Ascending aorta (tissue), 2 donors: ENCODE results near the gene RNU1-2. TPM values are rescaled to one million over a fixed set of nuclear protein-coding genes. Genes with fewer than 3 reads are reported as not detected.

ENCODE experiments used
- DNase-seq, 2 donors: peaks; one replicate each; pipeline ENCODE4 v3.0.0-alpha.2; 2019; ENCODE audit warnings: low spot score in 2 of 2
- H3K27ac ChIP-seq, 2 donors: fragments of 200-600 bp; sonication (generic); one replicate each; pipeline ENCODE4 v1.5.1; 2016 to 2017; ENCODE audit warnings: mild to moderate bottlenecking in 1 of 2
- H3K27me3 ChIP-seq: fragments of 200-600 bp; sonication (generic); one replicate; pipeline ENCODE4 v1.5.1; 2017
- H3K36me3 ChIP-seq, 2 donors: fragments of 200-600 bp; sonication (generic); one replicate each; pipeline ENCODE4 v1.5.1; 2016
- H3K4me1 ChIP-seq, 2 donors: fragments of 200-600 bp; sonication (generic); one replicate each; pipeline ENCODE4 v1.5.1; 2016 to 2017; ENCODE audit warnings: mild to moderate bottlenecking in 1 of 2
- H3K4me3 ChIP-seq, 2 donors: fragments of 200-600 bp; sonication (generic); one replicate each; pipeline ENCODE4 v1.5.1; 2016 to 2017; ENCODE audit warnings: mild to moderate bottlenecking in 1 of 2
- H3K9me3 ChIP-seq, 2 donors: fragments of 200-600 bp; sonication (generic); one replicate each; pipeline ENCODE4 v1.5.1; 2016
- CTCF ChIP-seq, 3 experiments: fragments of 200-600 bp in 2 of 3; fragments of 450-650 bp in 1 of 3; sonication (generic) in 2 of 3; IDR thresholded peaks; one replicate each; pipeline ENCODE4 v1.5.1; 2016 to 2019; ENCODE audit warnings: antibody characterized with exemption in 3 of 3, mild to moderate bottlenecking in 1 of 3, moderate library complexity in 1 of 3
- intact Hi-C: fragments of 100-400 bp; cut with DNase I; formaldehyde crosslinking; loops from one replicate; pipeline ENCODE4 v1.15.1; 2023
- total RNA-seq: library from RNA; depleted of rRNA; stranded (reverse); fragments of >200 nt; gene quantifications from one replicate; pipeline ENCODE4 v1.1.0, GENCODE V29; 2016

Gene RNU1-2
- total RNA-seq, 1 donor from 2014 or later = under 0.01 TPM

GRCh38 chr1:16920951-16921350 is 25.2 kb downstream of the RNU1-2 start:
- H3K9me3 ChIP-seq = no peaks in the 10 kb centered on the region
- H3K27me3 ChIP-seq = no peaks in the 10 kb centered on the region
- no peaks in the 10 kb centered on the region for H3K4me1 ChIP-seq
- intact Hi-C loops = no loop called here
- no peak for DNase-seq
- H3K36me3 ChIP-seq = no peaks in the 10 kb centered on the region
- H3K27ac ChIP-seq = no peak overlapping the region
- no peak for TF ChIP-seq CTCF (IDR thresholded peaks at IDR 0.05)
- no peak overlapping the region for H3K4me3 ChIP-seq

GRCh38 chr1:16921391-16922185 is 25.8 kb downstream of the RNU1-2 start, which contains the start of gene CROCC:
Gene CROCC (plus strand): TSS chr1:16921931. CDS start chr1:16922019, 88 bp downstream.
- intact Hi-C loops = no loop called here

GRCh38 chr1:16922466-16922865 is 26.7 kb downstream of the RNU1-2 start:
- no peak for TF ChIP-seq CTCF (IDR thresholded peaks at IDR 0.05)
- DNase-seq = no peak
- Histone ChIP-seq H3K4me1 (no peaks in the 10 kb centered on the region), H3K27ac (no peak overlapping the region), H3K27me3 (no peaks in the 10 kb centered on the region), H3K36me3 (no peaks in the 10 kb centered on the region), H3K4me3 (no peak overlapping the region), H3K9me3 (no peaks in the 10 kb centered on the region)
- intact Hi-C loops = no loop called here

More at GRCh38 chr1:16921391-16922185, 25.8 kb downstream of the RNU1-2 start, which contains the start of gene CROCC:
- no peak for TF ChIP-seq CTCF (IDR thresholded peaks at IDR 0.05)
- H3K27ac ChIP-seq = no peak within 1 kb of the TSS
- no peaks in the 10 kb centered on the region for H3K36me3 ChIP-seq
- DNase-seq = no peak
- H3K4me3 ChIP-seq = no peak within 1 kb of the TSS
- no peaks in the 10 kb centered on the region for H3K4me1 ChIP-seq
- no peaks in the 10 kb centered on the region for H3K9me3 ChIP-seq
- H3K27me3 ChIP-seq = no peaks in the 10 kb centered on the region

DNA sequence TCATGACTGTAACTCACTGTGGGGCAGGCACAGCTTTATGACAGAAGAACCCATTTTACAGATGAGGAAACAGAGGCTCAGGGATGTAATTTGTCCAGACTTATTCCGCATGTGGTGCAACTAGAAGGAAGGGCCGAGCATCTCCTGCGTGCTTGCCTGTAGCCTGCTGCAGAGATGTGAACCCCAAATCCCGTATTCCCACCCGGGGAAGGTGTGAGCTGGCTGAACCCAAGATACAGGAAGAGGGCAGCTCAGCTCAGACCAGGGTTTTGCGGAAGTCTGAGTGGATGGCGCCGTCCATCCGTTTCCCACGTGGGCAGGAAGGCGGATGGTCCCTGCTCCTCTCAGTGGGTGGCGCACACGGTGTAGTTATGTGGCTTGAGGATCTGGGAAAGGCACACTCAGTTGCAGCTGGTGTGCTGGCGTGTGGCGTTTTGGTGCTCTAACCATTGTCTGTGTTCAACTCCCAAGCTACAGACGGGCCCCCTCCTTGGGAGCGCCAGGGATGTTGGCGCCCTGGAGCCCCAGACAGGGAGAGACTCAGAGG is 27.2 kb downstream of the RNU1-2 start:
- no peak overlapping the region for H3K27ac ChIP-seq
- no peaks in the 10 kb centered on the region for H3K36me3 ChIP-seq
- intact Hi-C loops = no loop called here
- H3K27me3 ChIP-seq = no peaks in the 10 kb centered on the region
- DNase-seq = no peak
- TF ChIP-seq CTCF (IDR thresholded peaks at IDR 0.05) = no peak
- H3K9me3 ChIP-seq = no peaks in the 10 kb centered on the region
- H3K4me1 ChIP-seq = no peaks in the 10 kb centered on the region
- H3K4me3 ChIP-seq = no peak overlapping the region

DNA sequence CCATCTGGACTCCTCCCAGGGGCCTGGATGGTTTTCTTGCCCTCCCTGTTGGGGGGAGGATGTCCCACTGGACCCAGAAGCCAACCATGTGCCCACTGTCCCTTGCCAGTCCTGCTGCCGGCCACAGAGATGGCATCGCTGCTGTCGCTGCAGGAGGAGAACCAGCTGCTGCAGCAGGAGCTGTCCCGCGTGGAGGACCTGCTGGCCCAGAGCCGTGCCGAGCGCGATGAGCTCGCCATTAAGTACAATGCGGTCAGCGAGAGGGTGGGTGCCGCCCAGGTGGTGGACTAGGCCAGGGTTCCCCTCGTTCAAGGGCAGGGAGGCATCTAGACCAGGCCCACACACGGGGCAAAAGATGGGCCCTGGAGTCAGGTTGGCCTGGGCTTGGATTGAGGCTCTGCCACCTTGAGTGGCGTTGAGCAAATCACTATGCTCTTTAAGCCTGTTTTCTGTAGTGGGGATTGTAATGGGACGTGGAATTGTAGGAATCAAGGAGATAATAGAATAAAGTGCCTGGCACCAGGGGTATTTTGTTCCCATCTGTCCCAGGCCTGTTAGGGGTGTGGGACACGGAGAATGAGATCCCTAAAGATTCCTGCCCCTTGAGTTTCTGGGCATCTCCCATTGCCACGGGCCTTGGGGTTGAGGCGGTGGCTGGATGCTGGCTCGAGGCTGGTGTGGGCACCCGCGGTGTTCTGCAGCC is 28.6 kb downstream of the RNU1-2 start:
- Histone ChIP-seq H3K27ac (no peak overlapping the region), H3K4me3 (no peak overlapping the region), H3K27me3 (no peaks in the 10 kb centered on the region), H3K4me1 (no peaks in the 10 kb centered on the region), H3K36me3 (no peaks in the 10 kb centered on the region), H3K9me3 (no peaks in the 10 kb centered on the region)
- no peak for DNase-seq
- intact Hi-C loops = no loop called here
- no peak for TF ChIP-seq CTCF (IDR thresholded peaks at IDR 0.05)
